Thyroid gland (tissue), 4 donors: ENCODE data around the gene UNC5C. TPM values are rescaled to one million over a fixed set of nuclear protein-coding genes. Genes with fewer than 3 reads are reported as not detected.
"Not testable (repeated sequence)": the region's sequence is repeated elsewhere in the genome, so short reads cannot be mapped to it uniquely, and the experiment has no call there.

Source experiments
- DNase-seq, 2 donors: peaks; one replicate each; pipeline ENCODE4 v3.0.0-alpha.2; 2019
- H3K27ac ChIP-seq, 3 donors: fragments of 200-600 bp; sonication (generic); 1 replicate in 2 of 3; 2 replicates in 1 of 3; pipeline ENCODE4 v1.5.1; 2016 to 2019; ENCODE audit warnings: mild to moderate bottlenecking in 1 of 3, moderate library complexity in 1 of 3
- H3K27me3 ChIP-seq: fragments of 200-600 bp; sonication (generic); one replicate; pipeline ENCODE4 v1.5.1; 2019
- H3K36me3 ChIP-seq, 2 donors: fragments of 200-600 bp; sonication (generic); one replicate each; pipeline ENCODE4 v1.5.1; 2016 to 2019
- H3K4me1 ChIP-seq, 2 donors: fragments of 200-600 bp; sonication (generic); one replicate each; pipeline ENCODE4 v1.5.1; 2017 to 2019
- H3K4me3 ChIP-seq, 3 donors: fragments of 200-600 bp; sonication (generic); replicated peaks in 1 of 3; 1 replicate in 2 of 3; 2 replicates in 1 of 3; pipeline ENCODE4 v1.5.1; 2016; ENCODE audit warnings: mild to moderate bottlenecking in 1 of 3
- H3K9me3 ChIP-seq: fragments of 200-600 bp; sonication (generic); one replicate; pipeline ENCODE4 v1.5.1; 2017
- POLR2A ChIP-seq, 2 donors: fragments of 450-650 bp; IDR thresholded peaks; one replicate each; pipeline ENCODE4 v1.6.1; 2017; ENCODE audit warnings: antibody characterized with exemption in 2 of 2, mild to moderate bottlenecking in 2 of 2, moderate library complexity in 1 of 2
- WGBS, 2 donors: methylation state at CpG; one replicate each; pipeline ENCODE4 v1.1.5; 2017; 5-methylcytosine and 5-hydroxymethylcytosine counted together
- intact Hi-C: fragments of 100-400 bp; cut with DNase I; formaldehyde crosslinking; loops from one replicate; pipeline ENCODE4 v1.15.1; 2023
- total RNA-seq, 4 donors: library from RNA; depleted of rRNA; stranded (reverse); fragments of >200 nt; gene quantifications; one replicate each; pipeline ENCODE4 v1.2.3, GENCODE V29; 2016
- TF ChIP-seq, protein P1 (sequence below), 6 experiments: fragments of 200-600 bp in 3 of 6; fragments of 450-650 bp in 3 of 6; sonication (generic) in 3 of 6; IDR thresholded peaks; one replicate each; pipeline ENCODE4 v1.5.1; 2016 to 2019; ENCODE audit warnings: antibody characterized with exemption in 6 of 6, mild to moderate bottlenecking in 2 of 6, inconsistent platforms in 1 of 6, moderate library complexity in 1 of 6

The UNC5C gene
- total RNA-seq, 4 donors from 2014 or later: 27.1 to 72.0 (median 59.0) TPM

DNA sequence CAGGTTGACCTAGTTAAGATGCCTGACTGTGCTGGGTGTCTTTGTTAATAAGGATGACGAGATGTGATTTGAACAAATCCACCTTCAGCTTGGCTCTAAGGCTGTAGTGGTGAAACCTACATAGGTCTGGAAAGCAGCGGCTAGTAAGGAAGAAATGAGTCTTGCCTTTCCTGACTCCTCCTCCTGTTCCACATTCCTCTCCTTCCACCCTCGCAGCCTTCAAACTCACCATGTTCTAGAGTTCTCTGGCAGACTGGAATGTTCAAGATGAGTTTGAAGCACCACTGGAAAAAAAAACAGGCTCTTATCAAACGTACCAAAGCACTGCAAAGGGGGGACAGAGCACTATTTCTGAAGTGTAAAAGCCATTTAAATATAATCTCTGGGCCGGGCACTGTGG is 395.6 kb downstream of the UNC5C start:
- 49 to 56% methylated on average over 5 of the region's 5 CpGs for WGBS, 2 donors
- TF ChIP-seq, protein P1, sequence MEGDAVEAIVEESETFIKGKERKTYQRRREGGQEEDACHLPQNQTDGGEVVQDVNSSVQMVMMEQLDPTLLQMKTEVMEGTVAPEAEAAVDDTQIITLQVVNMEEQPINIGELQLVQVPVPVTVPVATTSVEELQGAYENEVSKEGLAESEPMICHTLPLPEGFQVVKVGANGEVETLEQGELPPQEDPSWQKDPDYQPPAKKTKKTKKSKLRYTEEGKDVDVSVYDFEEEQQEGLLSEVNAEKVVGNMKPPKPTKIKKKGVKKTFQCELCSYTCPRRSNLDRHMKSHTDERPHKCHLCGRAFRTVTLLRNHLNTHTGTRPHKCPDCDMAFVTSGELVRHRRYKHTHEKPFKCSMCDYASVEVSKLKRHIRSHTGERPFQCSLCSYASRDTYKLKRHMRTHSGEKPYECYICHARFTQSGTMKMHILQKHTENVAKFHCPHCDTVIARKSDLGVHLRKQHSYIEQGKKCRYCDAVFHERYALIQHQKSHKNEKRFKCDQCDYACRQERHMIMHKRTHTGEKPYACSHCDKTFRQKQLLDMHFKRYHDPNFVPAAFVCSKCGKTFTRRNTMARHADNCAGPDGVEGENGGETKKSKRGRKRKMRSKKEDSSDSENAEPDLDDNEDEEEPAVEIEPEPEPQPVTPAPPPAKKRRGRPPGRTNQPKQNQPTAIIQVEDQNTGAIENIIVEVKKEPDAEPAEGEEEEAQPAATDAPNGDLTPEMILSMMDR (IDR thresholded peaks at IDR 0.05): no peak
- no peak for TF ChIP-seq POLR2A (IDR thresholded peaks at IDR 0.05)
- H3K27me3 ChIP-seq: no peaks in the 10 kb centered on the region
- H3K4me1 ChIP-seq: no peaks in the 10 kb centered on the region
- peak; percentile 40 to 44 for DNase-seq
- intact Hi-C loops: no loop called here
- H3K27ac ChIP-seq: no peak overlapping the region
- H3K9me3 ChIP-seq: no peaks in the 10 kb centered on the region
- no peaks in the 10 kb centered on the region for H3K36me3 ChIP-seq
- no peak overlapping the region for H3K4me3 ChIP-seq

DNA sequence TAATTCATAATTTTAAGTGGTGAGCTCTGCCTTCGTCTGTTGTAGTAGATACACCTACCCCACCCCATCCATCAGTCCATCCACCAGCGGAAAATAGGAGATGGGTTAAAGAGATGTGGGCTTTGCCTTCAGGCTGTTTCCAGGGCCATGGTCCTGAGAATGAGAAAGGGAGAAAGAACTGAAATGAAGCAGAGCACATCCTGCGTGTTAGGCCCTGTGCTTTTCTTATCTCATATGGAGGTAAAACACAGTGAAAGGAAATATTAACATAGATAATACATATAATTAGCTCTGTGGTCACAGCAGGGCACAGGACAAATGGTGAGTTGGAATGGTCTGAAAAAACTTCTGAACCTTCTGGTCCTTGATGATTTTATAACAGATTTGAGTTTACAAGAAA is 397.5 kb downstream of the UNC5C start:
- WGBS, 2 donors: 93 to 95% methylated on average over 3 of the region's 3 CpGs
- no peaks in the 10 kb centered on the region for H3K36me3 ChIP-seq
- DNase-seq: no peak
- no peaks in the 10 kb centered on the region for H3K27me3 ChIP-seq
- no peak overlapping the region for H3K27ac ChIP-seq
- no peak overlapping the region for H3K4me3 ChIP-seq
- H3K4me1 ChIP-seq: no peaks in the 10 kb centered on the region
- intact Hi-C loops: no loop called here
- no peaks in the 10 kb centered on the region for H3K9me3 ChIP-seq
- TF ChIP-seq, protein P1 (IDR thresholded peaks at IDR 0.05): no peak
- no peak for TF ChIP-seq POLR2A (IDR thresholded peaks at IDR 0.05)

DNA sequence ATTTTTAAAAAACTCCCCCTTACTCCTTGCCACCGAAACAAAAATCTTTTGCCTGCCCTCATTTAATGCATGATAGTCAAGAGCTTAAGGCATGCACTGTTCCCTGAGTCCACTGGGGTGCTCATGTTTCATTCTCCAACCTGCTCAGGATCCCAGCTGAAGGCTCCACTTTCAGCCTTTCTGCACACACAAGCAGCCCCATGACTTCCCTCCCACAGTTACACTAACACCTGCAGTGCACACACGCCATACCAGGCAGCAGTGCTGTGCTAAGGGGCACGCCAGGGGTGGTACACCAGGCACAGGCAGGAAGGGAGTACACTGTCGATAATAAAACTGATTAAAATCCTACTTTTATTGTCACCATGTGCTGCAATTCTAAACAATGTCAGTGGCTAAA is 405.8 kb downstream of the UNC5C start:
- TF ChIP-seq POLR2A (IDR thresholded peaks at IDR 0.05): no peak
- TF ChIP-seq, protein P1 (IDR thresholded peaks at IDR 0.05): peak in 2 of 6 experiments; percentile 27 to 41
- H3K36me3 ChIP-seq: no peaks in the 10 kb centered on the region
- H3K4me3 ChIP-seq: no peak overlapping the region
- no peaks in the 10 kb centered on the region for H3K9me3 ChIP-seq
- peak; percentile 39 to 46 for DNase-seq
- H3K27me3 ChIP-seq: no peaks in the 10 kb centered on the region
- H3K27ac ChIP-seq: no peak overlapping the region
- 47 to 50% methylated on average over 4 of the region's 4 CpGs for WGBS, 2 donors
- intact Hi-C loops: no loop called here
- no peaks in the 10 kb centered on the region for H3K4me1 ChIP-seq

DNA sequence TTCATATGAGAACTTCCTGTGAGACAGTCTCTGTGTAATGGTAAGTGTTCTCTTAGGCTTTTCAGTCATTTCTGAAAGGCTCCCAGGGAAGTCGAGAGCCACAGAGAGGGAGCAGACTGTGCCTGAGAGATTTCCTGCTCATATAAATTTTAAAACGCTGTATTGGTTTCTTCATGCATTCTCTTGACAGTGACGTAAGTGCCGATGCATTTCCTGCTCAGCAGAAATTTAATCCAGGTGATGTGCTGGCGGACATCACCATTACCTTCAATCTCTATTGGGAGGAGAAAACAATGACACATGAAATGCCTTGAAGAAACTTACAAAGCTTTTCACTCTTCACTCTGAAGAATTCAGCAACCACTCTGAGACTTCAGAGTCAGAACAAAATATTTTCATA is 407.4 kb downstream of the UNC5C start:
- no peaks in the 10 kb centered on the region for H3K4me1 ChIP-seq
- H3K27ac ChIP-seq: no peak overlapping the region
- no peak overlapping the region for H3K4me3 ChIP-seq
- 78 to 81% methylated on average over 5 of the region's 5 CpGs for WGBS, 2 donors
- no peak for DNase-seq
- H3K9me3 ChIP-seq: no peaks in the 10 kb centered on the region
- TF ChIP-seq, protein P1 (IDR thresholded peaks at IDR 0.05): no peak
- no peak for TF ChIP-seq POLR2A (IDR thresholded peaks at IDR 0.05)
- no peaks in the 10 kb centered on the region for H3K36me3 ChIP-seq
- no peaks in the 10 kb centered on the region for H3K27me3 ChIP-seq
- intact Hi-C loops: no loop called here

DNA sequence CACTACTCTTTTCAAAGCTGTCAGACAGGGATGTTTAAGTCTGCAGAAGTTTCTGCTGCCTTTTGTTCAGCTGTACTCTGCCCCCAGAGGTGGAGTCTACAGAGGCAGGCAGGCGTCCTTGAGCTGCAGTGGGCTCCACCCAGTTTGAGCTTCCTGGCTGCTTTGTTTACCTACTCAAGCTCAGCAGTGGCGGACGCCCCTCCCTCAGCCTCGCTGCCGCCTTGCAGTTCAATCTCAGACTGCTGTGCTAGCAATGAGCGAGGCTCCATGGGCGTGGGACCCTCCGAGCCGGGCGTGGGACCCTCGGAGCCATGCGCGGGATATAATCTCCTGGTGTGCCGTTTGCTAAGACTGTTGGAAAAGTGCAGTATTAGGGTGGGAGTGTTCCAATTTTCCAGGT is 409.3 kb downstream of the UNC5C start:
- H3K9me3 ChIP-seq, H3K27ac ChIP-seq, DNase-seq, H3K27me3 ChIP-seq, intact Hi-C loops, H3K4me3 ChIP-seq, H3K4me1 ChIP-seq, H3K36me3 ChIP-seq: not testable (repeated sequence)
- WGBS, 2 donors: 96 to 98% methylated on average over 9 to 13 of the region's 14 CpGs

DNA sequence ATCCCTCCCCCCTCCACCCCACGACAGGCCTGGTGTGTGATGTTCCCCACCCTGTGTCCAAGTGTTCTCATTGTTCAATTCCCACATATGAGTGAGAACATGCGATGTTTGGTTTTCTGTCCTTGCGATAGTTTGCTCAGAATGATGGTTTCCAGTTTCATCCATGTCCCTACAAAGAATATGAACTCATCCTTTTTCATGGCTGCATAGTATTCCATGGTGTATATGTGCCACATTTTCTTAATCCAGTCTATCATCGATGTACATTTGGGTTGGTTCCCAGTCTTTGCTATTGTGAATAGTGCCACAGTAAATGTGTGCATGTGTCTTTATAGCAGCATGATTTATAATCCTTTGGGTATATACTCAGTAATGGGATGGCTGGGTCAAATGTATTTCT is 414.8 kb downstream of the UNC5C start:
- H3K27ac ChIP-seq, H3K4me3 ChIP-seq, DNase-seq, H3K27me3 ChIP-seq, H3K9me3 ChIP-seq, H3K4me1 ChIP-seq, intact Hi-C loops, H3K36me3 ChIP-seq: not testable (repeated sequence)
- WGBS, 2 donors: 96 to 97% methylated on average over 4 of the region's 4 CpGs
